ENCODE measurements around the gene CLN6. TPM values are rescaled to one million over a fixed set of nuclear protein-coding genes. Genes with fewer than 3 reads are reported as not detected.

CLN6 gene
- total RNA-seq, 2 experiments from 2014 or later = 60.2 to 117 TPM

- Histone ChIP-seq H3K9me3 (ENCODE audit: low read length) (no peaks in the 10 kb centered on the region), H3K9me2 (ENCODE audit: insufficient read depth, low read length) (no peaks in the 10 kb centered on the region), H3K4me1 (ENCODE audit: insufficient read depth, low read length, poor library complexity, severe bottlenecking) (peaks cover 60% of the 10 kb centered on the region), H3K4me2 (ENCODE audit: low read length) (peak overlapping the region; percentile 73), H3K79me2 (ENCODE audit: insufficient read depth, low read depth, low read length) (peaks cover 33% of the 10 kb centered on the region; the same call in 1 of the 2 replicates), H3K36me3 (ENCODE audit: insufficient read depth, low read length) (peaks cover 73% of the 10 kb centered on the region), H3K4me3 (ENCODE audit: low read depth, low read length, poor library complexity, severe bottlenecking) (no peak overlapping the region), H2AFZ (ENCODE audit: low read length) (no peak overlapping the region), H3K27ac (ENCODE audit: low read depth, low read length, poor library complexity, severe bottlenecking) (peak overlapping the region; percentile 85), H4K20me1 (ENCODE audit: insufficient read depth, low read length) (no peaks in the 10 kb centered on the region)
- TF ChIP-seq EZH2phosphoT487 (IDR thresholded peaks at IDR 0.05; ENCODE audit: borderline replicate concordance, low read depth, low read length) (no peak), CTCF (conservative IDR thresholded peaks at IDR 0.05; ENCODE audit: low read length) (peak; percentile 80)
- DNase-seq (ENCODE audit: low spot score) = peak; percentile 73
- intact Hi-C loops (cut with micrococcal nuclease; ENCODE audit: unreplicated experiment) = loop anchor here (1.0 to 2.0 kb wide), 3 partner anchors 56 to 348 kb away; no protein-coding TSS in a partner anchor
- CTCF ChIA-PET (ENCODE audit: unreplicated experiment) = interaction anchor here (0.6 kb wide), 1 partner anchor 347 kb away, joined by 4 read pairs; no protein-coding TSS in a partner anchor
- no TSS peak for BruUV-seq (replicated peaks)
- POLR2A ChIA-PET = no interaction called here
These were observed 18.5 kb downstream of the CLN6 start for GRCh38 chr15:68210821-68211655.

DNA sequence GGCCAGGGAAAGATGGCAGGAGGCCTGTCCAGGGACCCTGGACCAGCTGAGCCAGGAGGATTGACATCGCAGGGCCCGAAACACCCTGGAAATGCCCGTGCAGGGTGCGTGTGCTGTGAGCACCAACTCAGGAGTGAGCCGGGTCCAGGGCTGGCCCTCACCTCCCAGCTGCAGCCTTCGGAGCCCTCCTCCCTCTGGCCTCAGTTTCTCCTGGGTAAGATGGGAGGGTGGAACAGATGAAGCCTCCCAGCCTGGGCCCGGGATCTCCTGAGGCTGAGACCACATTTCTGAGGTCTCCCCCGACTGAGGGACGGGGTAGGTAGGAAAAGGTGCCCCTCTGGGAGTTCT is 19.1 kb downstream of the CLN6 start:
- ChIA-PET POLR2A (no interaction called here), CTCF (ENCODE audit: unreplicated experiment) (no interaction called here)
- Histone ChIP-seq H3K9me3 (ENCODE audit: low read length) (no peaks in the 10 kb centered on the region), H3K4me2 (ENCODE audit: low read length) (peak overlapping the region; percentile 73), H3K36me3 (ENCODE audit: insufficient read depth, low read length) (peaks cover 73% of the 10 kb centered on the region), H4K20me1 (ENCODE audit: insufficient read depth, low read length) (no peaks in the 10 kb centered on the region), H3K27ac (ENCODE audit: low read depth, low read length, poor library complexity, severe bottlenecking) (peak overlapping the region; percentile 85), H3K4me1 (ENCODE audit: insufficient read depth, low read length, poor library complexity, severe bottlenecking) (peaks cover 65% of the 10 kb centered on the region), H2AFZ (ENCODE audit: low read length) (no peak overlapping the region), H3K9me2 (ENCODE audit: insufficient read depth, low read length) (no peaks in the 10 kb centered on the region), H3K4me3 (ENCODE audit: low read depth, low read length, poor library complexity, severe bottlenecking) (peak overlapping the region; percentile 49), H3K79me2 (ENCODE audit: insufficient read depth, low read depth, low read length) (peaks cover 26% of the 10 kb centered on the region; the same call in 1 of the 2 replicates)
- intact Hi-C loops (cut with micrococcal nuclease; ENCODE audit: unreplicated experiment) = loop anchor here (1.0 to 2.0 kb wide), 2 partner anchors 56 to 347 kb away; no protein-coding TSS in a partner anchor
- no peak for DNase-seq (ENCODE audit: low spot score)
- no TSS peak for BruUV-seq (replicated peaks)
- TF ChIP-seq EZH2phosphoT487 (IDR thresholded peaks at IDR 0.05; ENCODE audit: borderline replicate concordance, low read depth, low read length) (no peak), CTCF (conservative IDR thresholded peaks at IDR 0.05; ENCODE audit: low read length) (no peak)
